ENCODE results near the gene PRRT4.

PRRT4 gene

DNA sequence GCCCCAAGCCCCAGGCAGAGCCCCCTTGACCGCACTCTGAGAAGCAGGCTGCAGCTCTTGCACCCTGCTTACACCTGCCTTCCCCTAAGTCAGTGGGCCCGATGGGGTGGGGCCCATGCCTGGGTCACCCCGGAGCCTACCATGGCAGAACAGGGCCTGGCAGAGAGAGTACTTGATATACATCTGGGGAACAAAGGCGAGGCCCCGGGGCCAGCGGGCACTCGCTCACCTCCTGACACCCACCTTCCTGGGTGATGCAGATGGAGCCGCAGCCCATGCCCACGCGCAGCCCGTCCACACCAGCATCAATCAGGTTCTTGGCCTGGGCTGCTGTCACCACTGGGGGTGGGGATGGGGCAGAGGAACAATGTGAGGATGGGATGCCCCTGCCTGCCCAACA lies 34.9 kb upstream of the PRRT4 start:
- TF ChIP-seq, protein P1, sequence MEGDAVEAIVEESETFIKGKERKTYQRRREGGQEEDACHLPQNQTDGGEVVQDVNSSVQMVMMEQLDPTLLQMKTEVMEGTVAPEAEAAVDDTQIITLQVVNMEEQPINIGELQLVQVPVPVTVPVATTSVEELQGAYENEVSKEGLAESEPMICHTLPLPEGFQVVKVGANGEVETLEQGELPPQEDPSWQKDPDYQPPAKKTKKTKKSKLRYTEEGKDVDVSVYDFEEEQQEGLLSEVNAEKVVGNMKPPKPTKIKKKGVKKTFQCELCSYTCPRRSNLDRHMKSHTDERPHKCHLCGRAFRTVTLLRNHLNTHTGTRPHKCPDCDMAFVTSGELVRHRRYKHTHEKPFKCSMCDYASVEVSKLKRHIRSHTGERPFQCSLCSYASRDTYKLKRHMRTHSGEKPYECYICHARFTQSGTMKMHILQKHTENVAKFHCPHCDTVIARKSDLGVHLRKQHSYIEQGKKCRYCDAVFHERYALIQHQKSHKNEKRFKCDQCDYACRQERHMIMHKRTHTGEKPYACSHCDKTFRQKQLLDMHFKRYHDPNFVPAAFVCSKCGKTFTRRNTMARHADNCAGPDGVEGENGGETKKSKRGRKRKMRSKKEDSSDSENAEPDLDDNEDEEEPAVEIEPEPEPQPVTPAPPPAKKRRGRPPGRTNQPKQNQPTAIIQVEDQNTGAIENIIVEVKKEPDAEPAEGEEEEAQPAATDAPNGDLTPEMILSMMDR (IDR thresholded peaks at IDR 0.05; ENCODE audit: control extremely low read depth, extremely low read depth, low read depth, missing control alignments) = no peak
- ChIA-PET POLR2A (no interaction called here), CTCF (interaction anchor here (1.6 to 42.8 kb wide), 4 partner anchors 3 to 52 kb away, joined by 9 to 963 read pairs (median 487); partner anchors contain the start of genes IMPDH1 and RBM28)
- no peak for DNase-seq (ENCODE audit: extremely low spot score)

DNA sequence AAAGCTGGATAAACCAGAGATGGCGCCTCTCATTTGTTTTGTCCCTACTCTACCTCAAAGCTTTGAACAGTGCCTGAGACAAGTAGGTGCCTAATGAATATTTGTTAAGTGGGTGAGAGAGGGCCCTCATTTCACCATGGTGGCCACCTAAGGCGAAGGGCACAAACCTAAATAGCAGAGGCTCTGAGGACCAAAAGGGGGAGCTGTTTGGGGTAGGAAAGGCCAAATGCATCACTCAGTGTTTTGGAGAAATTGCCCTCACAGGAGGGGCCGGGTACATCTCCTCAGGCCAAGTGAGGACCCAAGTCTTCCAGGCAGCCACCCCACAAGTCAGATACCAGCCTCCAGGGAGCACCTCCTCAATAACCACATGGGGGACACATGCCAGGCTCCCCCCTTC lies 34.3 kb upstream of the PRRT4 start:
- TF ChIP-seq, protein P1 (IDR thresholded peaks at IDR 0.05; ENCODE audit: control extremely low read depth, extremely low read depth, low read depth, missing control alignments) = peak; percentile 23
- ChIA-PET CTCF (interaction anchor here (1.6 to 42.2 kb wide), 2 partner anchors 9 to 22 kb away, joined by 9 to 963 read pairs; partner anchors contain the start of gene IMPDH1), POLR2A (no interaction called here)
- DNase-seq (ENCODE audit: extremely low spot score) = no peak

DNA sequence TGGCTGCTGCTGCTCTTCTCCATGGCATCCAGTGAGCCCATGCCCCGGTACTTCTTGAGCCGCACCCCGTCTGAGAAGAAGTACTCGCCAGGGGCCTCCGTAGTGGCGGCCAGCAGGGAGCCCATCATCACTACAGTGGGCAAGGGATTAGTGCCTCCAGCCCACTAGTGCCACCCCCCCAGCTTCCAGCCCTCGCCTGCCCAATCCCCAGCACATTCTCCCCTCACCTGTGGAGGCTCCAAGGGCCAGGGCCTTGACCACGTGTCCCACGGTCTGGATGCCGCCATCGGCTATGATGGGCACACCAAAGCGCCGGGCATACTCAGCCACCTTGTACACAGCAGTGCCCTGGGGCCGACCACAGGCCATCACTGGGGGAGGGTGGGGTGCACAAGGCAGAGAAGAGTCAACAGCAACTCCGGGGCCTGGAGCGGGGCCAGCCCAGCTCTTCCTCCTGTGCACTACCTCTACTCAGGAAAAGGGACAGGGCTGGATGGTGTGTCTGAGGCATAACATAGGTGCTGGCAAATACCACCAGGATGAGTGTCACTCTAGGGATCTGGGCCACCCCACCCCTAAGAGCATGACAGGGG lies 33.5 kb upstream of the PRRT4 start:
- DNase-seq (ENCODE audit: extremely low spot score) = no peak
- CTCF ChIA-PET = interaction anchor here (1.4 to 42.2 kb wide), 3 partner anchors 8 to 23 kb away, joined by 3 to 963 read pairs (median 9); partner anchors contain the start of gene IMPDH1
- POLR2A ChIA-PET = no interaction called here
- TF ChIP-seq, protein P1 (IDR thresholded peaks at IDR 0.05; ENCODE audit: control extremely low read depth, extremely low read depth, low read depth, missing control alignments) = no peak

DNA sequence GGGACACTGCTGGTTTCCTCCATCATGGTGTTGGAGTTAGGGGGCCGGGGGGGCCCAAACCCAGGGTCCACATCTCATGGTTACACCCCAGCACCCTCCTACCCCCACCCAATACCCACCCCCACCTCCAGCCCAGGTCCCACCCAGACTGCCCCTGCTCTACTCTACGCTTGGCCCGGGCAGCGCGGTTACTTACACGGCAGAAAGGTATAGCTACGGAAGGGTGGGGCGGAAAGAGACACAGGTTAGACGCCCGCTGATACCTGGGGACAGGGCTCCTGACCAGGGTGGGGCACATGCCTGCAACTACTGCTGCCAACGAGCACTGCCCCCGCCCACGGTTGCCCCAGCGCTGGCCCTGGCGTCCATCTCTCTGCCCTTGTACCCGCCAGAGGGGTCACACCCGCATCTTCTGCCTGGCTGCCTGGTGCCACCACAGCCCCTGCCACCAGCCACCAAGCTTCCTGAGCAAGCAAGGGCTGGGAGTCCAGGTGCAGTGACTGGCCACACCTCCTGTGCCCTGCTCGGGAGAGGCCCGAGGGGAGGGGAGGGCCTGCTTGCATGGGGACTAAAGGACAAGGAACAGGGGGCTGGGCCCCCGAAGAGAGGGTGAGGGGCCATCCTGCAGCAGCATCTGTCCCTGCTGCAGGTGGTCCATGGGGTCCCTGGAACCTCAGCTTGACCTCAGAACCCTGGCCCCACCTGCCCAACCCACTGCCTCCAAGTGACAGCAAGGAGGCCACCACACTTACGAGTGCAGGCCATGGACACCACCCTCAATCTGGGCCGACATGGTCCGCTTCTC lies 32.2 kb upstream of the PRRT4 start:
- DNase-seq (ENCODE audit: extremely low spot score) = no peak
- POLR2A ChIA-PET = no interaction called here
- CTCF ChIA-PET = interaction anchor here (1.4 to 42.2 kb wide), 3 partner anchors 10 to 46 kb away, joined by 3 to 963 read pairs (median 168); partner anchors contain the start of genes IMPDH1 and RBM28
- TF ChIP-seq, protein P1 (IDR thresholded peaks at IDR 0.05; ENCODE audit: control extremely low read depth, extremely low read depth, low read depth, missing control alignments) = no peak

DNA sequence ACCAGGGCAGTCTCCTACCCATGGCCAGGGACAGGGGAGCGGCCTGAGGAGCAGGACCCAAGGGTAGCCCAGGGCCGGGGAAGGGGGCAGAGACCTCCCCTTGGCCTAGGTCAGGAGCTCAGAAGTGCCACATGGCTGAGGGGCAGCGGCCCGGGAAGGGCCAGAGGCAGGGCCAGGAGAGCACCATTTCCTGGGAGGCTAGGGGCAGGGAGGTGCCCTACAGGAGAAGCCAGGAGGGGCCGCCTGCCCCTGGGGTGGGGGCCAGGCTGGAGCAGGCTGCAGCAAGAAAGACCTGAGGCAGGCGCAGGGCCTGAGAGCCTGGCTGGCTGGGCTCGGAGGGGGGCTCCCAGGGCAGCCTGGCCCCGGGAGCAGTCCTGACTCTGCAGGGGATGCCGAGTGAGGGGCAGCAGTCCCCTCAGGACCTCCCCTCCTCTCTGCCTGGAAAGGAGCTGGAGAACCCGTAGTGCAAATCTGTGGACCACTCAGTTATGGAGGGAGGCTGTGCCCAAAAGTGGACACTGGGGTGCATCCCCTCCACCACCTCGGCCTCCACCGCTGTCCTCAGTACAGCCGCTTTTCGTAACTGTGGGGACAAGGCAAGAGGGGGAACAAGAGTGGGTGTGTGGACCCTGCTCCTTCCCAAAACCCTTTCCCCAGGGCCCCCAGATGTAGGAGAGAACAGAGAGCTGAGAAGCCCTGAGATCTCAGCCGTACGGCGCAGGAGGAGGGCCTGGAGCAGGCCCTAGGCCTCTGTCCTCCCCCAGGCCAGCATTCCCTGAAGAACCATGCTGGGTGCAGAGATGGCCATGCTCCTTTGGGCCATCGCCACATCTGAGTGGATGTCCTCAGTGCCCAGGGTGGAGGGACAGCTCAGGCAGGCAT lies 31.2 kb upstream of the PRRT4 start:
- POLR2A ChIA-PET = no interaction called here
- TF ChIP-seq, protein P1 (IDR thresholded peaks at IDR 0.05; ENCODE audit: control extremely low read depth, extremely low read depth, low read depth, missing control alignments) = no peak
- DNase-seq (ENCODE audit: extremely low spot score) = no peak
- CTCF ChIA-PET = interaction anchor here (1.3 to 42.2 kb wide), 3 partner anchors 25 to 45 kb away, joined by 3 to 963 read pairs (median 168); partner anchors contain the start of genes IMPDH1 and RBM28

DNA sequence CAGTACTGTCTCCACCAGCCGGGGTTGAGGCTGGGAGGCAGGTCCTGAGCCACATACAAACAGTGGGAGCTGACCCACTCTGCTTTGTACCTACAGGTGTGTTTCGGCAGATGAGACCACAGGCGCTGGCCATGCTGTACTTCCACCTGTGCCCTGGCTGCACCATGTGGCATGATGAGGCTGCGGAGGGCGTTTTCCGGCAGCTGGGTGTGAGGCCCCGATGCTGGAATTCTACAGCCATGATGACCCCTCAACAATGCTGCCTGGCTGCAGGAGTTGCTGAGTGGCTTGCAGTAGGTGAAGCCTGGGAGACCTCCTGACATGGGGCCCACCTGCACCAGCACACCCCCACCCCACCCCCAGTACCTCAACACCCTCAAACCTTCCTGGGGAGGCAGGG lies 30.3 kb upstream of the PRRT4 start:
- TF ChIP-seq, protein P1 (IDR thresholded peaks at IDR 0.05; ENCODE audit: control extremely low read depth, extremely low read depth, low read depth, missing control alignments) = no peak
- no peak for DNase-seq (ENCODE audit: extremely low spot score)
- ChIA-PET POLR2A (interaction anchor here (0.5 kb wide), 1 partner anchor 1604 kb away, joined by 4 read pairs; no protein-coding TSS in a partner anchor), CTCF (interaction anchor here (0.9 to 42.2 kb wide), 4 partner anchors 26 to 44 kb away, joined by 3 to 963 read pairs (median 86); partner anchors contain the start of genes IMPDH1 and RBM28)

Data from GM10248 (cell line).